ENCODE data around the gene NXPH2.

Gene NXPH2

GRCh38 chr2:138637061-138637460, 143.1 kb downstream of the NXPH2 start:
- no peak for DNase-seq (ENCODE audit: low read depth)

- no peak for DNase-seq (ENCODE audit: low read depth)
These were observed 147.1 kb downstream of the NXPH2 start for GRCh38 chr2:138633049-138633448.

- no peak for DNase-seq (ENCODE audit: low read depth)
These were observed 148.0 kb downstream of the NXPH2 start for GRCh38 chr2:138632066-138632620.

- no peak for DNase-seq (ENCODE audit: low read depth)
These were observed 150.0 kb downstream of the NXPH2 start for GRCh38 chr2:138630164-138630563.

GRCh38 chr2:138626148-138626547, 154.0 kb downstream of the NXPH2 start:
- no peak for DNase-seq (ENCODE audit: low read depth)

GRCh38 chr2:138622613-138623012, 157.6 kb downstream of the NXPH2 start:
- DNase-seq (ENCODE audit: low read depth): no peak

- DNase-seq (ENCODE audit: low read depth): no peak
These were observed 159.1 kb downstream of the NXPH2 start for GRCh38 chr2:138621139-138621538.

- DNase-seq (ENCODE audit: low read depth): no peak
These were observed 159.8 kb downstream of the NXPH2 start for GRCh38 chr2:138620431-138620830.

Measured in activated T-cell treated with anti-CD3 and anti-CD28 coated beads for 1 hour (primary cell).